Esophagus squamous epithelium (tissue), 4 donors: Measurements from ENCODE around the gene PGBD5.

ENCODE experiments used
- POLR2A ChIP-seq, 4 donors: fragments of 450-650 bp; IDR thresholded peaks; one replicate each; pipeline ENCODE4 v1.6.1; 2017; ENCODE audit warnings: antibody characterized with exemption in 4 of 4, mild to moderate bottlenecking in 4 of 4, moderate library complexity in 3 of 4
- TF ChIP-seq, protein P1 (sequence below), 6 experiments: fragments of 450-650 bp in 4 of 6; fragments of 200-600 bp in 2 of 6; sonication (generic) in 2 of 6; IDR thresholded peaks; one replicate each; pipeline ENCODE4 v1.5.1; 2016 to 2019; ENCODE audit warnings: antibody characterized with exemption in 6 of 6, mild to moderate bottlenecking in 4 of 6, moderate library complexity in 4 of 6

DNA sequence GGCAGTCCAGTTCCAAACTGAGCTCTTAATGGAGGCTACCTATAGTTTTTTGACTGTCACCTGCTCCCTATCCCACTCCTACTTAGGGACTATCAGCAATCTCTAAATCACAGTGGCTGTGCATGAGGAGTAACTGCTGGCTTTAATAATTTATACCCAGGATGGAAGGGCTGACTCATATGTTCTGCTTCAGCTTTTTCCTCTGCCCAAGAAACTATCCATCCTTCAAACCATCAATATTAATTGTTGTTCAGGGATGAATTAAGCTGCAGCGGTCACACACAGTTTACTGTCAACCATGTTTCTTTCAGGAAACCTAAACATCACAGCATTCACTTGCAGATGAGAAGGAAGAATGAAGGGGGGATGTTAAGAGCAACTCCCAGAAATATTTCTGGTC is 9.0 kb upstream of the PGBD5 start:
- TF ChIP-seq POLR2A (IDR thresholded peaks at IDR 0.05) = no peak
- TF ChIP-seq, protein P1, sequence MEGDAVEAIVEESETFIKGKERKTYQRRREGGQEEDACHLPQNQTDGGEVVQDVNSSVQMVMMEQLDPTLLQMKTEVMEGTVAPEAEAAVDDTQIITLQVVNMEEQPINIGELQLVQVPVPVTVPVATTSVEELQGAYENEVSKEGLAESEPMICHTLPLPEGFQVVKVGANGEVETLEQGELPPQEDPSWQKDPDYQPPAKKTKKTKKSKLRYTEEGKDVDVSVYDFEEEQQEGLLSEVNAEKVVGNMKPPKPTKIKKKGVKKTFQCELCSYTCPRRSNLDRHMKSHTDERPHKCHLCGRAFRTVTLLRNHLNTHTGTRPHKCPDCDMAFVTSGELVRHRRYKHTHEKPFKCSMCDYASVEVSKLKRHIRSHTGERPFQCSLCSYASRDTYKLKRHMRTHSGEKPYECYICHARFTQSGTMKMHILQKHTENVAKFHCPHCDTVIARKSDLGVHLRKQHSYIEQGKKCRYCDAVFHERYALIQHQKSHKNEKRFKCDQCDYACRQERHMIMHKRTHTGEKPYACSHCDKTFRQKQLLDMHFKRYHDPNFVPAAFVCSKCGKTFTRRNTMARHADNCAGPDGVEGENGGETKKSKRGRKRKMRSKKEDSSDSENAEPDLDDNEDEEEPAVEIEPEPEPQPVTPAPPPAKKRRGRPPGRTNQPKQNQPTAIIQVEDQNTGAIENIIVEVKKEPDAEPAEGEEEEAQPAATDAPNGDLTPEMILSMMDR (IDR thresholded peaks at IDR 0.05) = no peak
